ENCODE results near the gene GPR152.

Gene GPR152

DNA sequence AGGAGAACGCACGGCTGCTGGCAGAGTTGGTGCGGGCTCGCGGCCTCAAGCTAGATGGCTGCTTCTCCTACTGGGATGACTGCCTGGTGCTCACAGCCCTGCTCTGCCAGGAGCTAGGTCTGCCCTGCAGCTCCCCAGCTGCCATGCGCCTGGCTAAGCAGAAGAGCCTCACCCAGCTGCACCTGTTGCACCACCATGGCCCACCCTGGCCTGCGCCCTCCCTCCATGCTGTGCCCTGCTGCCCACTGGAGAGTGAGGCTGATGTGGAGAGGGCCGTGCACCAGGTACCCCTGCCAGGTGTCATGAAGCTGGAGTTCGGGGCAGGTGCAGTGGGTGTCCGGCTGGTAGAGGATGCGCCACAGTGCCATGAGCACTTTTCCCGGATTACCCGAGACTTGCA lies 29.1 kb downstream of the GPR152 start:
- no peak for DNase-seq

DNA sequence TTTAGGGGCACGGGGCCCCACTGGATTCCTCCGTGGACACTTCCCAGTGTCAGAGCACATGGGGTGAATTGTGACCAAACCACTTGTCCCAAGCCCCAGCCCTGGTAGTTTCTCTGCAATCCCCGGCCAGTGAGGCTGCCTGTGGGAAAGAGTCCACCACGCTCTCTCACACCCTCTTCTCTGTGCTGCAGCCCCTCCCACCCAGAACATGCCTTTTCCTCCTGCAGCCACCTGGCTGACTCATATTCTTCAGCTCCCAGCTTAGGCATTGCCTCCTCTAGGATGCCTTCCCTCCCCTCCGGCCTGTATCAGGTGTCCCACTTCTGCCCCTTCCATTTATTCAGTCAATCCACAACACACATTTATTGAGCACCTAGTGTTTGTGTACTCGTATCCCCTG lies 29.6 kb downstream of the GPR152 start:
- DNase-seq: no peak

DNA sequence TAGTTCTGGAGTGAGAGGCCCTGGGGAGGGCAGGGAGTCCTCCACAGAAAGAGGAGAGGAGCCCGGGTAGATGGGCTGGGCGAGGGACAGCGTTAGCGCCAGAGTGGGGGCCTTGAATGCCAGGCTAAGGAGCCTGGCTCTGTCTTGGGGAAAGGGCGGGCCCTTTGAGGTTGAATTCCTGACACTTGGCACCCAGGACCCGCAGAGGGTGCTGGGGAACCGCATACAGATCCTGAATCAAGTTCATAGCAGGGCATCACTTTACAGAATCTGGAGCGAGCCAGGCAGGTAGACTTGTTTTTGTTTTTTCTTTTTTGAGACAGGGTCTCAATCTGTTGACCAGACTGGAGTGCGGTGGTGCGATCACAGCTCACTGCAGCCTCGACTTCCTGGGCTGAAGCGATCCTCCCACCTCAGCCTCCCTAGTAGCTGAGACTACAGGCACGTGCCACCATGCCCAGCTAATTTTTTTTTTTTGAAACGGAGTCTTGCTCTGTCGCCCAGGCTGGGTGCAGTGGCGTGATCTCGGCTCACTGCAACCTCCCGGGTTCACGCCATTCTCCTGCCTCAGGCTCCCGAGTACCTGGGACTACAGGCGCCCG lies 31.0 kb downstream of the GPR152 start:
- DNase-seq: no peak

DNA sequence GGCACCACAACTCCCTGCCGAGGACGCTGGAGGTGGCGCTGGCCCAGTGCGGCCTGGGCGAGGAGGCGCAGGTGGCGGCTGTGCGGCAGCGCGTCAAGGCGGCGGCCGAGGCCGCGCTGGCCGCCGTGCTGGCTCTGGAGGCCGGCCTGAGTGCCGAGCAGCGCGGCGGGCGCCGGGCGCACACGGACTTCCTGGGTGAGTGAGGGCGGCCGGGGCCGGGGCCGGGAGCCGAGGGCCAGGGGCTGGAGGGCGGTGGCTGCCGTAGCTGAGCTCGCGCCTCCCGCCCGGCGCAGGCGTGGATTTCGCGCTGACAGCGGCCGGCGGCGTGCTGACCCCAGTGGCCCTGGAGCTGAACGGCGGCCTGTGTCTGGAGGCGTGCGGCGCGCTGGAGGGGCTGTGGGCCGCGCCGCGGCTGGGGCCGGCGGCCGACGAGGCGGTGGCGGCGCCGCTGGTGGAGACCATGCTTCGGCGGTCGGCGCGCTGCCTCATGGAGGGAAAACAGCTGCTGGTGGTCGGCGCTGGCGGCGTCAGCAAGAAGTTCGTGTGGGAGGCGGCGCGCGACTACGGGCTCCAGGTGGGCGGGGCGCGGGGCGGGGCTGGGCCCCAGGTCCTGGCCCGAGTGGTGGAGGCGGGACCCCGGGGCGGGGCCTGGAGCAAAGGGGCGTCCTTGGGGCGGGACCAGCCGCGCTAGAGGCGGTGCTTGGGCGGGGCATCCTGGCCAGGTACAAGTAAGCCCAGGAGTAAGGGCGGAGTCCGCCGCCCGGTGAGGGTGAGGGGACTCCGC lies 31.7 kb downstream of the GPR152 start:
- peak; percentile 100 for DNase-seq

DNA sequence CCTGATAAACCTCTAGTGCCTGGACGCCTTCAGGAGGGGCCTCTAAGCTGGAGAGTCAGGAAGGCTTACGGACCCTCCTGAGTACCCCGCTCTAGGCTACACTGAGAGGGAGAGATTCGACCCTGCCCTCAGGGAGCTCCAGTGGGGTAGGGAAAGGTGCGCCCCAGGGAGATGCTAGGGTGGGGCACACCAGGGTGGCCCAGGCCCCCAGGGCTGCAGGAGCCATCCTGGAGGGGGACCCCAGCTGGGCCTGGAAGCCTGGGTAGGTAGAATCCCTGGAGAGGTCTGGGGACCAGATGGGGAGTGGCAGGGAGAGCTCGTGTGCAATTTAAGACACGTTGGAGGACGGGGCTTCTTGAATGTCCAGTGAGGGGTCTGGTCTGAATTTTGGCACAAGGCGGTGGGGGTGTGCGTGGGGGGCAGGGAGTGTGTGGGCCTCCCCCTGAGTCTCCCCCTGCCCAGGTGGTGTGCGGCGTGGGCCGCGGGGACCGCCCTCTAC lies 32.3 kb downstream of the GPR152 start:
- peak; percentile 82 for DNase-seq

DNA sequence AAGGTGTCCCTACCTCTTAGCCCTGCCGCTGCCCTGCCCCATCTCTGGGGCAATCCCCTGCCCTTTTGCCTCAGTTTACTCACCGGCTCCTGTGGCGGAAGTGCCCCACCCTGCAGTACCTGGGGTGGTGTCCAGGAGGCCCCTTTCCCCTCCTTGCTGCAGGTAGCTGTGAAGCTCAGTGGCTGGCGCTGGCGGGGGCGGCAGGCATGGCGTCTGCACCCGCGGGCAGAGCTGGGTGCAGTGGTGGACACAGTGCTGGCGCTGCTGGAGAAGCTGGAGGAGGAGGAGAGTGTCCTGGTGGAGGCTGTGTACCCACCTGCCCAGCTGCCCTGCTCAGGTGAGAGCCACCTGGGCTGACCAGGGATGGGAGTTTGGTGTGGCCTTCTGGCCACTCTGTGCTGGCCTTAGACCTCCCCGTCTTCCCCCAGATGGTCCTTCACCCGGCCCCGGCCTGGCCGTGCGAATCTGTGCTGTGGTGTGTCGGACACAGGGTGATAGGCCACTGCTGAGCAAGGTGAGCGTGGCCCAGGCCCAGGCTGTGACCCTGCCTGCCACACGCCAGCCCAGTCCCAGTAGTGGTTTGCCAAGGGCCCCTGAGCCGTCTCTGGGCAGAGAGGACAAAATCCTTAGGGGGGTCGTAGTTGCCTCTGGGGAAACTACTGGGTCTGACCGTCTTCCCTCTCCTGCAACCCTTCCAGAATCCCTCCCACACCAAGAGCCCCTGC lies 33.0 kb downstream of the GPR152 start:
- no peak for DNase-seq

DNA sequence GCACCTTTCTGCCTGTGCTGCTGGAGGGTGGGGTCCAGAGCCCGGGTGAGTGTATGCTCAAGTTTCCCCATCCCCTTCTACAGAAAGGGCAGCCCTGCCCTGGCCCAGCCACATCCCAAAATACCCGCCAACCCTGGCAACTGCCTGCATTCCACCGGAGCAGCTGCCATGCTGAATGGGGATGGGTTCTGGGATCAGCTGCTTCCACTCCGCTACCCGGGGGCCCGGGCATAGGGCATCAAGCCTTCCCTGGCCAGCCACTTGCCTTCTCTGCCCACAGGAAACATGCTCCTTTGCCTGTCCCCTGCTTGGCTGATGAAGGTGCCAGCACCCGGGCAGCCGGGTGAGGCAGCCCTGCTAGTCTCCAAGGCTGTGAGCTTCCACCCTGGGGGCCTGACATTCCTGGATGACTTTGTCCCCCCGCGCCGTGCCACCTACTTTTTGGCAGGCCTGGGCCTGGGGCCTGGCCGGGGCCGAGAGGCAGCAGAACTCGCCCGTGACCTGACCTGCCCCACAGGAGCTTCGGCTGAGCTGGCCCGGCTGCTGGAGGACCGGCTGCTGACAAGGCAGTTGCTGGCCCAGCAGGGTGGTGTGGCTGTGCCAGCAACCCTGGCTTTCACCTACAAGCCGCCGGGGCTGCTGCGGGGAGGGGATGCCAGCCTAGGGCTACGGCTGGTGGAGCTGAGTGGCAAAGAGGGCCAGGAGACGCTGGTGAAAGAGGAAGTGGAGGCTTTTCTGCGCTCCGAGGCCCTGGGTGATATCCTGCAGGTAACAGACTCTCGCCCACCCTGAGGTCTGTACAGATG lies 33.9 kb downstream of the GPR152 start:
- peak; percentile 77 for DNase-seq

DNA sequence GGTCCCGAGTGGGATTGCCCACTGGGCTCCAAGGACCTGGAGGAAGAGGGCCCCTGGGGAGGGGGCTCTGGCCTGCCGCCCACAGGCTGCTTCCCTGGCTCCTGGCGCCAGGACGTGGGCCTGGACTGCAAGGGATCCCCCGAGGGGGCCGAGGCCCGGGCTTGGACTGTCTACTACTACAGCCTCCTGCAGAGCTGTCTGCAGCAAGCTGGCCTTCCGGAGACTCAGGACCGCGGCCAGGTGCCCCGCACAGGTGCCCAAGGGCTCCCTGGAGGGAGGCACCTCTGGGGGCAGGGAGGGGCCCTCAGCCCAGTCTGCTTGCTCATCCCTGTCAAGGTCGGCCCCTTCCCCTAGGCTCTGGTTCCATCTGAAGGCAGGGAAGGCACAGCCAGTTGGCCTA lies 35.1 kb downstream of the GPR152 start:
- DNase-seq: no peak

DNA sequence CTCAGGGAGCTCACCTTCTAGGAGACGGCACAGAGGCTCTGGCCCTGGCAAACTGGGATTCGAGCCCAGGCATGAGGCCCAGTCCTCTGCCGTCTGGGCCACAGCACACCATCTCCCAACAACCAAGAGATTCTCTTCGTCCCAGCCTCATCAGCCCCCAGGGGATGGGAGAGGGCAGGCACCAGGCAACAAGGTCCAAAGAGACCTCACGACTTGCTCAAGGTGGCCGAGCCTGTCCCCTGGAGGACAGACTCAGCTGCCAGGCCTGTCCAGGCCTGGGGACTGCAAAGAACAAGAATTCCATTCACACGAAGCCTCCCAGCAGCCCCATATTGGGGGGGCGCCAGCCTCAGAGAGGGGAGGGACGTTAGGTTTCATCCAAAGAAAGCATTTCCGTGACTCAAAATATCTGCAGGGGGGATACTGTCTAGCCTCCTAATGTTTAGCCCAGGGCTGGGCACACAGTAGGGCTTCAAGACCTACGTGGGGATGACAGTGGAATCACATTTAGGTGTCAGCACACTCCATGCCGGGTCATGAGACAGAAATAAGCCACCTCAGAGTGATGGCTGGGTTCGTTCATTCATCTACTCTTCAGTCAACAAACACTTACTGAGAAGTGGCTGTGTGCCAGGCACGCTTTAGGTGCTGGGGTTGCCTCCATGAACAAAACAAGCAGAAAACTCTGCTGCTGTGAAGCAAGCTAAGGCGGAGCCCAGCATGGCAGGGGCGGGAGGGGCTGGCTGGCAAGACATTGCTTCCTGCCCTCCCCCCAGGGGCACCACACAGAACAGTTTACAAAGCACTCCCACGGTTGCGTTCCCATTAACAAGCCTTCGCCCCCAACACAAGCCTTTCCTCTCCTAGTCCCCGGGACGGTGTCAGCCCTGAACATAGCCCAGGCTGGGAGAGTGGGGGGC lies 35.9 kb downstream of the GPR152 start:
- DNase-seq: peak; percentile 76

DNA sequence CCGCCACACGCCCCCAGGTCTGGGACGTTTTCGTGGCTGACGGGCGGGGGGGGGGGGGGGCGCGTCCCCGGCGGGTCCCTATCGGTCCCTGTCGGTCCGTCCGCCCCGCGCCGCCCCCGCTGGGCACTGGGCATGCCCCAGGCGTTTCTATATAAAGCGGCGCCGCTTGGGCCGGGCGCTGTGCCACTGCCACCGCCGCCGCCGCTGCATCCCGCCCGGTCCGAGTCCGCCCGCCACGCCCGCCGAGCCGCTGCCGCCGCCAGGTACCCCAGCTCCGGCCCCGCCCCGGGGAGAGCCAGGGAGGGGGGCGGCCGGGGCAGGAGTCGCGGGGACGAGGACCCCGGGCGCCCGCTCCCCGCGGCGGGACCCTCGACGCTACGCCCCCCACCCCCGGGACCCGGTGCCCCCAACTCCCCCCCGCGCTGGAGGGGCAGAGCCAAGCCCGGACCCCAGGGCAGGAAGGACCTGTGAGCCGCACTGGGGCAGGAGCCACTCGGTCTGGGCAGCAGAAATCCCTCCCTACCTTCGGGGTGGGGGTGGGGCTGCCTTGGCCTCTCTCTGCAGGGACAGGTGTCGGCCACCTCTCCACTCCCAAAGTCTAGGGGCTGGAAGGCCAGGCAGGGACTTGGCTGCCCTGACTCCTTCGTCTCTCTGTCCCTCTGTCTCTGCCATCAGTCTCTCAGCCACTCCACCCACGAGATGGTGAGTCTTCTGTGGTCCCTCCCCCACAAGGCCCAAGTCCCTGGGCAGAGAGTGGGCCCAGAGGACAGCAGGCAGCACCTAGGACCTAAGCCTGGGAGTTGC lies 36.8 kb downstream of the GPR152 start, which contains the start of gene CARNS1:
Gene CARNS1, plus strand, starts transcription at position 178 of the 804 bp plus-strand sequence. Its CDS starts 522 bp downstream, at position 700.
- no peak for DNase-seq

DNA sequence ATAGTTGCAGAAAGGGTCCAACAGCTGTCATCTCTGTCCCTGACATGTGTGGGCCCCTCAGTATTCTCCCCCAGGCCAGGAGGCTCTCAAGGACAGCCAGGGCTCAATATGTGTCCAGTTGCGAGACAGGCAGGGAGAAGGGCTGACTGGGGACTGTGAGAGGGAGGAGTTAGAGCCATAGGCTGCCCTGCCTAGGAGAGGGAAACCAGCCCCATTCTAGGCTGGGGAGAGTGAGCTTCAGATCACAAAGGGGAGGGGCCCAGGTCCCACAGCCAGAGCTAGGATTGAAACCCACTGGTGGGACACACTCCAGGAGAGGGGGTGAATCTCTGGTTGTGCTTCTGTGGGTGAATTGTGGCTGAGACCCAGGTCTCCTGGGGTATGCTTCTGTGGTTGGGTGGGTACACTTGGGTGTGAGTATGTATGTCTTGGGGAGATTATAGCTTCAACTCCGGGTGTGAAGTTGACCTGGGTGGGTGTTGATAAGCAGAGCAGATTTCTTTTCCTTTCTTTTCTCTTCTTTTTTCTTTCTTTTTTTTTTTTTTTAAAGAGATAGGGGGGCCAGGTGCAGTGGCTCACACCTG lies 39.2 kb downstream of the GPR152 start:
- no peak for DNase-seq

DNA sequence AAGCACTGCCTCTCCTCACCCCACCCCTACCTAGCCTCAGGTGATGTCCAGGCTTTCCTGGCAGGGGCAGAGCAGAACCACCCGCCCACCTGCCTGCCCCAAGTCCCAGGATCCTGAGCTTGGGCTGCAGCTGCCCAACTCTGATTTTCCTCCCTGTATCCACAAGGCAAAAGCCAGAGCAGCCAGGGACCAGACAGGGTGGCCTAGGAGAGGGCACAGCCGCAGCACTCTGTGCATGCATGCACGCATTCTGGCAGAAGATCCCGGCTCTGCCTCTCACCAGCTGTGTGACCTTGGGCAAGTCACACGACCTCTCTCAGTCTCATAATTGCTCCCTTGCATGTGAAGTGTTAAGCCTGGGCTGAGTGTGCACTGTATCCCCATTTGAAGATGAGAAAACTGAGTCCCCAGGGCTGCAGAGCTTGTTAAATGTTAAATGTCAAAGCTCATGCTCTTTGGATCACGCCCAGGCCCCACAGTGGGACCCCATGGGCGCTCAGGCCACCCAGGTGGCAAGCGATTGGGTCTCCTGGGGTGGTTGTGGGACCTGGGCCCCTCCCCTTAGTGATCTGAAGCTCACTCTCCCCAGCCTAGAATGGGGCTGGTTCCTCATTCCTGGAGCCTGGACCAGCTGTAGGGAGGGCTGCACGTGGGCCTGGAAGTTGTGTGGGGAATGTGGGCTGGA lies 39.9 kb downstream of the GPR152 start:
- DNase-seq: no peak

DNA sequence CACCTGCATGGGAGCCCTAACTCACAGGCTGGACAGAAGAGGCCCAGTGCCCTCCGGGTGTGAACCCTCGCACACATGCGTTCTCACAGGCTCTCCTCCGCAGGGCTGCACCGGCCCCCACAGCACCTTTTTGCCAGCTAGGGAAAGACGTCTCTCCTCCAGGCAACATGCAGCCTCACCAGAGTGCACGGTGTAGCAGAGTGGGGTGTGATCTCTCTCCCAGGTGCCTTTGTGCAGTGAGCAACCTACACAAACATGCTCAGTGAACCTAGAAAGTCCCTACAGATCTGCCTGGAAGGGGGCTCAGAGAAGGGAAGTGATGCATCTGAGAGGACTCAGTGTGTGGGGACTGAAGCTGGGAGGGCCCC lies 40.8 kb downstream of the GPR152 start:
- DNase-seq: no peak

DNA sequence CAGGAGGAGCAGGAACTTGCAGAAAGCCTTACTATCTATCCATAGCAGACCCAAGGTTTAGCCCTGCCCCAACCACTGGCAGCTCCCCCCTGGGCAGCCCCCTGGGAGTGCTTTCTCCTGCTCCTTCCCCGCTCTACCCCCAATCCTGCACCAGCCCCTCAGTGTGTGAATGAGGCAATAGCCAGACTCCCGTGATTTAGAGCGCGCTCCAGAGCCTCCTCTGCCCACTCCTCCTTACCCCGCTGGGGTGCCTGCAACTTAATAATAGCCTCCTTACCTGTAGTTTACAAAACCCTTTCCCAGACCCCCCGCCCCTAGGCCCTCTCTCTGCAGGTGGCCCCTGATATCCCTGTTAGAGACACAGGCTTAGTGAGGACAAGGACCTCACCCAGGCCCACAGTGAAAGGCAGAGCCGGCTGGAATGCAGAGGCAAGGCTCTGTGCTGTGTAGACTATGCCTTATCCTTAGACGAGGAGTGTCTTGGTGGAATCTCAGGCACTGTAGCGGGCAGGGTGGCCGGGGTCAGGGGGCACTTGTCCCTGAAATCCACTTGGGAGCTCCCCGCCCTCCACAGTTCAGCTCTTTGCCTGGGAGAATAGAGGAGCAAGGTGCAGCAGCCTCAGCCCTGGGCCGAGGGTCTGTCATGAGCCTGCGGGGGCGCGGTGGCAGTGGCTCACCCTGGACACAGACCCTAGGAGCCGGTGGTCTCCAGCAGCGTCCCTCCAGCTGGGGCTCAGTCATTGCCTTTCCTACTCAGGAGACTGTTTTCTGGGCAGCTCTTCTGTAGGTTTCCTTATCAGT lies 41.3 kb downstream of the GPR152 start:
- no peak for DNase-seq

DNA sequence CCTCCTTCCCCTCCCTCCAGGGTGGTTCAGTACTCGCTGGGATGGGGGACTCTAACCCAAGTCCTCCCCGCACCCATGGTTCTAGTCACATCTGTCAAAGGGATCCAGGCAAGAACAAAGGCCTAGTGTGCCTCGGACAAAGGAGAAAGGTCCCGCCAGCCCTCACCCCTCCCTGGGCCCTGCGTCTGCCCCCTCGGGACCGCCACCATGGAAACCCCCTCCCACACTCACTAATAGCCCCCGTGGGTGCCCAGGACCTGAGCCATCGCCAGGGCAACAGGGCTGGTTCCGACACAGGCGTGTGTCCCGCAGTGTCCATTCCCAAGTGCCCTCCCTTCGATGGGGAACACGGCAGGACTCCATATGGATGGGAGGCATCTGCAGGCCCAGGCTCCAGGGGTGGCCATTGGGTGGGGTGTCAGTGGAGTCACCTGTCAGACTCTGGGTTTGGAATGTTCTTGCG lies 42.1 kb downstream of the GPR152 start:
- DNase-seq: no peak

DNA sequence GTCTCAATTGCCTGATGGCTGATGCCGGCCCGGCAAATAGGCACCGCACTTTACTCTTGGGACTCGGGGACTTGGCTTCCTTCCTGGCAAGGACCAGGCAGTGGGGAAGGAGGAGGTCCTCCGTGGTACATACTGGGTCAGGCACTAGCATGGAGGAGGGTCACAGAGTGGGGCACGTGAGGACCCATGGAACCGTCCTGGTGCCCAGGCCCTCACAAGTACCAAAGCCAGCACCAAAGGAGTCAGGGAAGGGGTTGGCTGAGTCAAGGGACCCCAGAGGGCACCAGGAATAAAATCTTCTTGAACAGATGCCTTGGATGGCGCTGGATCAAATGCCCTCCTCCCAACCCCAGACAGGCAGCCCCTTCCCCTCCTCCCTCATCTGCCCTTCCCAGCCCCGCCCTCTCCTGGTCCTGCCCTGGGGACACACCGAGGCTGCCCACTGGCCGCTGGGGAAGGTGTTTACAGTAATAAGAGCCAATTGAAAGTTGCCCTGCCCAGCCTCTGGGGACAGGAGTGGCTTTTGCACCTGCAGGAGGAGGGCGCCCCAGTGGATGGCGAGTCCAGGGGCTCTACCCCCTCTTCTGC lies 42.7 kb downstream of the GPR152 start:
- DNase-seq: peak; percentile 78

DNA sequence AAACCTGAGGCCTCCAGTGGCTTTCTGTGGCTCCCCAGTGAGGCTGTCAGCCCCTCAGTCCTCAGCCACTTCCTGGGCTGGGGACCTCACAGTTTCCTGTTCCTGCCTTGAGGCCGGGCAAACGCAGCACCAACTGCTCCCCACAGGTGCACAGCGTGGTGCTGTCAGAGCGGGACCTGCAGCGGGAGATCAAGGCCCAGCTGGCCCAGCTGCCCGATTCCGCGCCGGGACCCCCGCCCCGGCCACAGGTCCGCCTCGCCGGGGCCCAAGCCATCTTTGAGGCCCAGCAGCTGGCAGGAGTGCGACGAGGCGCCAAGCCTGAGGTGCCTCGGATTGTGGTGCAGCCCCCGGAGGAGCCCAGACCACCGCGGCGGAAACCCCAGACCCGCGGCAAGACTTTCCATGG lies 43.3 kb downstream of the GPR152 start:
- peak; percentile 87 for DNase-seq

DNA sequence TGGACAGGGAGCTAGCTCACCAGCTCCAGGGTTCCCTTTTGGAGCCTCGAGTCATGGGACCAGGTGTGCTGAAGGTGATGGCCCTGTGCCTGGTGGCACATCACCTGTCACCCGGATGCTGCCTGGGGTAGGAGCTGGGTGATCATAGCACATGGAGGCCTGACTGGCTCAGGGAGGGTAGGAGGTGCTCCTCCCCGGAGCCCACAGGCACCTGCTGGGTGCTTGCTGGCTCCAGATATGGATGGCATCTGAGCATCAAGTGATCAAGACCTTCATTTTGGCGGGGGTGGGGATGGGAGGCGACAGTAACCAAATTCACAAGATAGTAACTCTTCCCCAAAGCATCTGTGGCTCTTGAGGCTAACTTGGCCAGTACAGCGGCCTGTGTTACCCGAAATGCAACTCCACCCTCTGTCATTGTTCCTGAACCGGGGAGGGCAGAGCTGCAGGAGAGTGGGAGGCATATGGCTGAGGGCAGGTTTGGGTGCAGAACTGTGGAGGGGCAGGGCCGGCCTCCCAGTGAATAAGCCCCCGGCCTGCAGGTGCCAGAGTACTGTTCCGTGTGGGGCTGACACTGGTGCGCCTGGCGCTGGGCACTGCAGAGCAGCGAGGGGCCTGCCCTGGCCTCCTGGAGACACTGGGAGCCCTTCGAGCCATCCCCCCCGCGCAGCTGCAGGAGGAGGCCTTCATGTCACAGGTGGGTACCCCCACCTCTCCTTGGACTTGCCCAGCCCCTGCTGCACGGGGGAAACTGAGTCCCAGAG lies 43.9 kb downstream of the GPR152 start:
- DNase-seq: peak; percentile 74

Data from activated CD8-positive, alpha-beta memory T cell treated with anti-CD3 and anti-CD28 coated beads for 24 hours (primary cell).